Measurements from ENCODE around the gene SIRPB2.

DNA sequence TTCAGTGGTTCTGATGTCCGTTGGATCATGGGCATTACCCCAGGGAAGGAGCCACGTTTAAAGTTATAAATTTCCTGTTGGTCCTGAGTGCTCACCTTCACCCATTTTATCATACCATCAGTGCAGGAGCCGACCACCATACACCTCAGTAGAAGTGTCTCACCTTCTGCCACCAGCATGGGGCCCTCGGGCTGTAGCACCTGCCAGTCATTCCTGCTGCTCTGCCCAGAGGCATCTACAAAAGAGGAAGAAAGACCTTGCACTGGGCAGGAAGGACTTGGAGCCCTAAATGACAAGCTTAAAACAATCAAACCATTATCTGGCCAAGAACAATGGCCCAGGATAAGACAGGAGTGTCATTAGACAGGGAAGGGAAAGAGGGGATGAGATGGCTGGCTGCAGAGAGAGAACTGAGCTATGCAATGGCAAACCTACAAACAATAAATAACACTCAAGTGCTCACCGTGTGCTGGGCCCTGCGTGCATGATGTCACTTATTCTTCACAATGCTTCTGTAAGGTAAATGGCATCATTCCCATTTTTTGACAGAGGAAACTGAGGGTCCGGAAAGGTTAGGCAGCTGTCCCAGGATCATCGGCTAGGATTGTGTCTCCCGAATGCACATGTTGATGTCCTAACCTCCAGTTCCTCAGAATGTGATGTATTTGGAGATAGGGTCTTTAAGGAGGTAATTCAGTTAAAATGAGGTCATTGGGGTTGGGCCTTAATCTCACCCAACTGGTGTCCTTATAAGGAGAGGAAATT lies 11.2 kb downstream of the SIRPB2 start:
- TF ChIP-seq, protein P1, sequence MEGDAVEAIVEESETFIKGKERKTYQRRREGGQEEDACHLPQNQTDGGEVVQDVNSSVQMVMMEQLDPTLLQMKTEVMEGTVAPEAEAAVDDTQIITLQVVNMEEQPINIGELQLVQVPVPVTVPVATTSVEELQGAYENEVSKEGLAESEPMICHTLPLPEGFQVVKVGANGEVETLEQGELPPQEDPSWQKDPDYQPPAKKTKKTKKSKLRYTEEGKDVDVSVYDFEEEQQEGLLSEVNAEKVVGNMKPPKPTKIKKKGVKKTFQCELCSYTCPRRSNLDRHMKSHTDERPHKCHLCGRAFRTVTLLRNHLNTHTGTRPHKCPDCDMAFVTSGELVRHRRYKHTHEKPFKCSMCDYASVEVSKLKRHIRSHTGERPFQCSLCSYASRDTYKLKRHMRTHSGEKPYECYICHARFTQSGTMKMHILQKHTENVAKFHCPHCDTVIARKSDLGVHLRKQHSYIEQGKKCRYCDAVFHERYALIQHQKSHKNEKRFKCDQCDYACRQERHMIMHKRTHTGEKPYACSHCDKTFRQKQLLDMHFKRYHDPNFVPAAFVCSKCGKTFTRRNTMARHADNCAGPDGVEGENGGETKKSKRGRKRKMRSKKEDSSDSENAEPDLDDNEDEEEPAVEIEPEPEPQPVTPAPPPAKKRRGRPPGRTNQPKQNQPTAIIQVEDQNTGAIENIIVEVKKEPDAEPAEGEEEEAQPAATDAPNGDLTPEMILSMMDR (IDR thresholded peaks at IDR 0.05; ENCODE audit: poor library complexity) = no peak
- no peak for TF ChIP-seq EZH2 (IDR thresholded peaks at IDR 0.05; ENCODE audit: borderline replicate concordance)
